ENCODE data around the gene DOCK2. TPM values are rescaled to one million over a fixed set of nuclear protein-coding genes. Genes with fewer than 3 reads are reported as not detected.

Gene DOCK2
- polyA plus RNA-seq, 1 of the 3 experiments (the other 2 are of a cell fraction), result 3.8 TPM

- H4K20me1 ChIP-seq (ENCODE audit: insufficient read depth), result no peaks in the 10 kb centered on the region
- H3K79me2 ChIP-seq (ENCODE audit: insufficient read depth), result no peaks in the 10 kb centered on the region
- no peaks in the 10 kb centered on the region for H3F3A ChIP-seq (replicated peaks; ENCODE audit: insufficient read depth)
- H3K4me2 ChIP-seq, result no peak overlapping the region
- no peak overlapping the region for H3K27ac ChIP-seq (ENCODE audit: low read depth in 2 of 2, low read length in 1 of 2)
- H3K9me3 ChIP-seq, result no peaks in the 10 kb centered on the region
- no peak overlapping the region for H3K4me3 ChIP-seq (ENCODE audit: low read depth in 2 of 2, low read length in 1 of 2)
- WGBS (ENCODE audit: low lambda C conversion rate), result 98% methylated on average over 5 of the region's 5 CpGs
- H3K4me1 ChIP-seq (ENCODE audit: control insufficient read depth in 1 of 2, insufficient read depth in 2 of 2, low read depth in 1 of 2, low read length in 1 of 2), result no peaks in the 10 kb centered on the region; a peak in 1 of 4 replicates
- no peaks in the 10 kb centered on the region for H3K9me2 ChIP-seq
- no peak for TF ChIP-seq FOXM1 (IDR thresholded peaks at IDR 0.05; ENCODE audit: low read depth)
- no peak for TF ChIP-seq ZBTB33 (IDR thresholded peaks at IDR 0.05; ENCODE audit: borderline replicate concordance, low read depth)
- TF ChIP-seq, protein P1, sequence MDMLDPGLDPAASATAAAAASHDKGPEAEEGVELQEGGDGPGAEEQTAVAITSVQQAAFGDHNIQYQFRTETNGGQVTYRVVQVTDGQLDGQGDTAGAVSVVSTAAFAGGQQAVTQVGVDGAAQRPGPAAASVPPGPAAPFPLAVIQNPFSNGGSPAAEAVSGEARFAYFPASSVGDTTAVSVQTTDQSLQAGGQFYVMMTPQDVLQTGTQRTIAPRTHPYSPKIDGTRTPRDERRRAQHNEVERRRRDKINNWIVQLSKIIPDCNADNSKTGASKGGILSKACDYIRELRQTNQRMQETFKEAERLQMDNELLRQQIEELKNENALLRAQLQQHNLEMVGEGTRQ (IDR thresholded peaks at IDR 0.05; ENCODE audit: borderline replicate concordance, low read depth, low read length), result no peak
- TF ChIP-seq MXI1 (IDR thresholded peaks at IDR 0.05; ENCODE audit: low read depth, low read length), result no peak
- no peak for TF ChIP-seq CHD2 (IDR thresholded peaks at IDR 0.05; ENCODE audit: low read length, partially characterized antibody)
- TF ChIP-seq TAF1 (IDR thresholded peaks at IDR 0.05; ENCODE audit: borderline replicate concordance, low read depth, low read length), result no peak
- TF ChIP-seq FOSL2 (IDR thresholded peaks at IDR 0.05; ENCODE audit: borderline replicate concordance, low read depth), result no peak
- ChIA-PET CTCF (interaction anchor here (0.9 kb wide), 1 partner anchor 107 kb away, joined by 3 read pairs; the partner anchor contains the start of gene INSYN2B), POLR2A (no interaction called here)
- no peak for DNase-seq
- no peak overlapping the region for H3K9ac ChIP-seq
- H2AFZ ChIP-seq (ENCODE audit: low read depth), result no peak overlapping the region
- no peaks in the 10 kb centered on the region for H3K27me3 ChIP-seq (ENCODE audit: insufficient read depth)
- peaks cover 0 to 34% of the 10 kb centered on the region in 2 experiments for H3K36me3 ChIP-seq (replicated peaks in 1 of 2; ENCODE audit: control insufficient read depth in 1 of 2, insufficient read depth in 2 of 2, low read length in 1 of 2)
Observed at GRCh38 chr5:169873642-169874041, 236.6 kb downstream of the DOCK2 start.

GRCh38 chr5:169874621-169875020, 237.5 kb downstream of the DOCK2 start:
- H3K27me3 ChIP-seq (ENCODE audit: insufficient read depth), result no peaks in the 10 kb centered on the region
- CTCF ChIA-PET, result no interaction called here
- no peak overlapping the region for H2AFZ ChIP-seq (ENCODE audit: low read depth)
- H3K4me2 ChIP-seq, result no peak overlapping the region
- H4K20me1 ChIP-seq (ENCODE audit: insufficient read depth), result no peaks in the 10 kb centered on the region
- no peaks in the 10 kb centered on the region; a peak in 1 of 4 replicates for H3K4me1 ChIP-seq (ENCODE audit: control insufficient read depth in 1 of 2, insufficient read depth in 2 of 2, low read depth in 1 of 2, low read length in 1 of 2)
- TF ChIP-seq CHD2 (IDR thresholded peaks at IDR 0.05; ENCODE audit: low read length, partially characterized antibody) (no peak), MXI1 (IDR thresholded peaks at IDR 0.05; ENCODE audit: low read depth, low read length) (no peak), FOXJ3 (CRISPR knock-in tag; IDR thresholded peaks at IDR 0.05) (no peak), POLR2AphosphoS5 (IDR thresholded peaks at IDR 0.05; ENCODE audit: low read depth, low read length) (no peak), FOXM1 (IDR thresholded peaks at IDR 0.05; ENCODE audit: low read depth) (no peak), IRF3 (IDR thresholded peaks at IDR 0.05; ENCODE audit: low read depth, low read length) (no peak), RXRA (IDR thresholded peaks at IDR 0.05; ENCODE audit: borderline replicate concordance, low read depth) (no peak), JUND (IDR thresholded peaks at IDR 0.05) (no peak), ZBTB33 (IDR thresholded peaks at IDR 0.05; ENCODE audit: borderline replicate concordance, low read depth) (no peak), RAD21 (IDR thresholded peaks at IDR 0.05; ENCODE audit: low read length) (no peak), TEAD4 (IDR thresholded peaks at IDR 0.05; ENCODE audit: borderline replicate concordance, insufficient read depth) (no peak), MAX (IDR thresholded peaks at IDR 0.05; ENCODE audit: low read depth) (no peak), SMC3 (IDR thresholded peaks at IDR 0.05; ENCODE audit: low read depth, low read length) (no peak)
- no peaks in the 10 kb centered on the region for H3K9me2 ChIP-seq
- POLR2A ChIA-PET, result no interaction called here
- H3K36me3 ChIP-seq (replicated peaks in 1 of 2; ENCODE audit: control insufficient read depth in 1 of 2, insufficient read depth in 2 of 2, low read length in 1 of 2), result peaks cover 0 to 38% of the 10 kb centered on the region in 2 experiments
- no peaks in the 10 kb centered on the region for H3K9me3 ChIP-seq
- H3K9ac ChIP-seq, result no peak overlapping the region
- DNase-seq, result no peak
- H3K4me3 ChIP-seq (ENCODE audit: low read depth in 2 of 2, low read length in 1 of 2), result no peak overlapping the region
- no peak overlapping the region for H3K27ac ChIP-seq (ENCODE audit: low read depth in 2 of 2, low read length in 1 of 2)
- H3K79me2 ChIP-seq (ENCODE audit: insufficient read depth), result no peaks in the 10 kb centered on the region
- WGBS (ENCODE audit: low lambda C conversion rate), result 81% methylated on average over 4 of the region's 4 CpGs
- H3F3A ChIP-seq (replicated peaks; ENCODE audit: insufficient read depth), result no peaks in the 10 kb centered on the region

Measured in SK-N-SH (cell line).